ENCODE results near the gene PLCG2. TPM values are rescaled to one million over a fixed set of nuclear protein-coding genes. Genes with fewer than 3 reads are reported as not detected.

Gene PLCG2
- total RNA-seq, 1 experiment from 2014 or later: 6.0 TPM

- no peak for TF ChIP-seq CTCF (conservative IDR thresholded peaks at IDR 0.05)
- H3T11ph ChIP-seq (ENCODE audit: low read length): no peak overlapping the region
- H3K79me2 ChIP-seq (ENCODE audit: insufficient read depth, low read length): no peaks in the 10 kb centered on the region
- H4K5ac ChIP-seq (ENCODE audit: insufficient read length, low read depth, low read length): no peak overlapping the region
- H3K4ac ChIP-seq (ENCODE audit: low read depth, low read length): no peak overlapping the region
- H3K23ac ChIP-seq (ENCODE audit: insufficient read length, low read depth, low read length): no peak overlapping the region
- H3K23me2 ChIP-seq (ENCODE audit: insufficient read length, low read depth, low read length, poor library complexity, severe bottlenecking): no peaks in the 10 kb centered on the region
- H3K4me1 ChIP-seq (ENCODE audit: insufficient read depth, low read length): no peaks in the 10 kb centered on the region
- no peak overlapping the region for H2BK20ac ChIP-seq (ENCODE audit: low read depth, low read length, poor library complexity, severe bottlenecking)
- no peak overlapping the region for H3K27ac ChIP-seq (ENCODE audit: insufficient read length, low read depth, low read length)
- no peak overlapping the region for H3K4me2 ChIP-seq (ENCODE audit: insufficient read depth, insufficient read length, low read length)
- no peak overlapping the region for H2AK5ac ChIP-seq (ENCODE audit: insufficient read length, low read length)
- no peak overlapping the region for H3K18ac ChIP-seq (ENCODE audit: insufficient read length, low read depth, low read length)
- Mint-ChIP-seq H3K27me3 (ENCODE audit: low read depth) (peaks cover 11% of the 10 kb centered on the region), H3K4me3 (no peak overlapping the region), H3K4me1 (peaks cover 0 to 7% of the 10 kb centered on the region in 2 experiments; a peak in 2 of 4 replicates), H3K9me3 (peaks cover 34 to 36% of the 10 kb centered on the region in 2 experiments), H3K27ac (no peak overlapping the region), H3K36me3 (ENCODE audit: insufficient read depth in 1 of 3, low read depth in 3 of 3) (peaks cover 21 to 28% (median 26%) of the 10 kb centered on the region in 3 experiments)
- H4K8ac ChIP-seq (replicated peaks; ENCODE audit: insufficient read length, low read depth, low read length): no peak overlapping the region
- no peak overlapping the region for H2BK12ac ChIP-seq (ENCODE audit: insufficient read length, low read depth, low read length)
- H3K27me3 ChIP-seq (ENCODE audit: insufficient read depth, low read length): no peaks in the 10 kb centered on the region
- no peak overlapping the region for H2BK120ac ChIP-seq (ENCODE audit: low read depth, low read length, poor library complexity, severe bottlenecking)
- H2AFZ ChIP-seq (ENCODE audit: low read length): no peak overlapping the region
- no peak overlapping the region for H4K91ac ChIP-seq (ENCODE audit: insufficient read length, low read depth, low read length)
- no peaks in the 10 kb centered on the region for H3K79me1 ChIP-seq (ENCODE audit: insufficient read depth, low read depth, low read length, poor library complexity, severe bottlenecking)
- no peak overlapping the region for H3K9ac ChIP-seq (ENCODE audit: extremely low read depth, insufficient read length, low read length)
- H2BK15ac ChIP-seq (ENCODE audit: low read depth, low read length): no peak overlapping the region
- WGBS (ENCODE audit: extremely low coverage, insufficient read length, low lambda C conversion rate): no CpG with 5 or more reads among the region's 5 CpGs
- peaks cover 5% of the 10 kb centered on the region for H3K9me3 ChIP-seq (ENCODE audit: control insufficient read depth, low read depth, low read length)
- no peak overlapping the region for H2BK5ac ChIP-seq (ENCODE audit: insufficient read length, low read length)
- no peak for DNase-seq
- H4K20me1 ChIP-seq (ENCODE audit: control insufficient read depth, insufficient read depth, insufficient read length): no peaks in the 10 kb centered on the region
- H3K14ac ChIP-seq (ENCODE audit: insufficient read depth, low read length): no peak overlapping the region
- no peak overlapping the region for H3K56ac ChIP-seq (ENCODE audit: insufficient read length, low read depth, low read length)
Observed at GRCh38 chr16:82006036-82006435, 226.9 kb downstream of the PLCG2 start.
